Activated naive CD4-positive, alpha-beta T cell treated with anti-CD3 and anti-CD28 coated beads for 36 hours (primary cell): ENCODE results near the gene AP3B2. TPM values are rescaled to one million over a fixed set of nuclear protein-coding genes. Genes with fewer than 3 reads are reported as not detected.

Experiments
- CTCF ChIA-PET: fragments of 350-600 bp; sonication (Branson Sonifier 250); formaldehyde crosslinking; loops from one replicate; lab custom pipeline; 2021; ENCODE audit warnings: antibody characterized with exemption; lab: Charles Lee
- DNase-seq: peaks from one replicate; pipeline ENCODE4 v3.0.0-alpha.2; 2020
- H3K27ac Mint-ChIP-seq: one replicate; pipeline ENCODE4 v1.8.0; 2021; ENCODE audit warnings: mild to moderate bottlenecking, mixed read lengths
- H3K27me3 Mint-ChIP-seq: one replicate; pipeline ENCODE4 v1.8.0; 2021; ENCODE audit warnings: low read depth, mixed read lengths
- H3K36me3 Mint-ChIP-seq: one replicate; pipeline ENCODE4 v1.8.0; 2021; ENCODE audit warnings: low read depth, mixed read lengths
- H3K4me1 Mint-ChIP-seq: one replicate; pipeline ENCODE4 v1.8.0; 2021; ENCODE audit warnings: low read depth, mixed read lengths
- H3K4me3 Mint-ChIP-seq: one replicate; pipeline ENCODE4 v1.8.0; 2021; ENCODE audit warnings: mild to moderate bottlenecking, moderate library complexity, mixed read lengths
- H3K9me3 Mint-ChIP-seq: one replicate; pipeline ENCODE4 v1.8.0; 2021; ENCODE audit warnings: mixed read lengths
- intact Hi-C: fragments of 100-400 bp; cut with micrococcal nuclease; formaldehyde crosslinking; loops from one replicate; pipeline ENCODE4 v1.15.1; 2023
- total RNA-seq, 2 experiments: library from RNA; stranded (reverse); gene quantifications; one replicate each; pipeline ENCODE4 v1.2.3, GENCODE V29; 2021

The AP3B2 gene
- total RNA-seq, 2 experiments from 2014 or later: 0.37 to 0.52 TPM

DNA sequence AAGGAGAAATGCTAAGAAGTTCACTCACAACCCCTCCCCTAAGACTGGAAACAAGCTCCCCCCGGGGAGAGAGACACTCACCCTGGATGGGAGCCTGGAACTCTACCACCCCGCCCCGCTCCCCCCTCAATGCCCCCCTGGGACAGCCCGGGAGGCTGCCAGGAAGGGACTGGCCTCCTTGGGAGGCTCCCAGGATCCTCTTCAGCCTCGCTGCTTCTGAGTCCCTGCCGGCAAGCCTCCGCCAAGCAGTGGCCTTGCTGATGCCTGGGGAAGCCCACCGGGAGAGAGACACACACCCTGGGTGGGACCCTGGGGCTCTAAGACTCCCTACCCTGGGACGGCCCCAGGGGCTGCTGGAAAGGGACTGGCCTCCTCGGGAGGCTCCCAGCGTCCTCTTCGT, 95.9 kb downstream of the AP3B2 start:
- Mint-ChIP-seq H3K27me3 (no peaks in the 10 kb centered on the region), H3K9me3 (no peaks in the 10 kb centered on the region), H3K36me3 (no peaks in the 10 kb centered on the region), H3K4me3 (no peak overlapping the region), H3K27ac (no peak overlapping the region), H3K4me1 (no peaks in the 10 kb centered on the region)
- intact Hi-C loops: no loop called here
- CTCF ChIA-PET: no interaction called here
- DNase-seq: no peak

DNA sequence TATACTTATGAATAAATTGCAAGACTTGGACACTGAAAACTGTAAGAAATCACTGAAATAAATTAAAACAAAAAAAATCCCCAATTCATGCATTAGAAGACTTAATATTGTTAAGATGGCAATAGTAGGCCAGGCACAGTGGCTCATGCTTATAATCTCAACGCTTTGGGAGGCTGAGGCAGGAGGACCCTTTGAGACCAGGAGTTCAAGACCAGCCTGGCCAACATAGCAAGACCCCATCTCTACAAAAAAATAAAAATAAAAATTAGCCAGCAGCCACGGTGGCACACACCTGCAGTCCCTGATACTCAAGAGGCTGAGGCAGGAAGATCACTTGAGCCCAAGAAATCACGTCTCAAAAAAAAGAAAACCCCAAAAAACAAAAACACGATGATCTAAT, 98.3 kb downstream of the AP3B2 start:
- no peaks in the 10 kb centered on the region for H3K27me3 Mint-ChIP-seq
- no peak overlapping the region for H3K4me3 Mint-ChIP-seq
- intact Hi-C loops: no loop called here
- no peaks in the 10 kb centered on the region for H3K4me1 Mint-ChIP-seq
- no peaks in the 10 kb centered on the region for H3K36me3 Mint-ChIP-seq
- DNase-seq: no peak
- no peaks in the 10 kb centered on the region for H3K9me3 Mint-ChIP-seq
- H3K27ac Mint-ChIP-seq: no peak overlapping the region
- CTCF ChIA-PET: no interaction called here

Other genes starting within 250 kb of the AP3B2 start
- 1,000 to 10,000 TPM; 3,025 to 3,069 TPM for gene RPS17, start 169.4 kb downstream of the AP3B2 start, total RNA-seq
- gene CPEB1, start 62.5 kb downstream of the AP3B2 start, total RNA-seq: under 1 TPM in 1 of 2 experiments, not detected in 1; 0.10 TPM
- gene FSD2, start 96.2 kb upstream of the AP3B2 start, total RNA-seq: not detected
- gene WHAMM, start 99.8 kb upstream of the AP3B2 start, total RNA-seq: 1 to 10 TPM; 3.7 to 5.7 TPM
- 1 to 10 TPM; 2.3 to 2.8 TPM for gene HOMER2, start 242.8 kb upstream of the AP3B2 start, total RNA-seq